GM12874 (cell line): Measurements from ENCODE around the gene TEX101.

Source experiments
- TF ChIP-seq, protein P1 (sequence below): IDR thresholded peaks from 2 replicates; pipeline ENCODE4 v1.5.1; 2011; ENCODE audit warnings: low read depth, mild to moderate bottlenecking, control low read depth, low read length, moderate library complexity; ENCODE audit not compliant: insufficient read depth

TEX101 gene, protein sequence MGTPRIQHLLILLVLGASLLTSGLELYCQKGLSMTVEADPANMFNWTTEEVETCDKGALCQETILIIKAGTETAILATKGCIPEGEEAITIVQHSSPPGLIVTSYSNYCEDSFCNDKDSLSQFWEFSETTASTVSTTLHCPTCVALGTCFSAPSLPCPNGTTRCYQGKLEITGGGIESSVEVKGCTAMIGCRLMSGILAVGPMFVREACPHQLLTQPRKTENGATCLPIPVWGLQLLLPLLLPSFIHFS

DNA sequence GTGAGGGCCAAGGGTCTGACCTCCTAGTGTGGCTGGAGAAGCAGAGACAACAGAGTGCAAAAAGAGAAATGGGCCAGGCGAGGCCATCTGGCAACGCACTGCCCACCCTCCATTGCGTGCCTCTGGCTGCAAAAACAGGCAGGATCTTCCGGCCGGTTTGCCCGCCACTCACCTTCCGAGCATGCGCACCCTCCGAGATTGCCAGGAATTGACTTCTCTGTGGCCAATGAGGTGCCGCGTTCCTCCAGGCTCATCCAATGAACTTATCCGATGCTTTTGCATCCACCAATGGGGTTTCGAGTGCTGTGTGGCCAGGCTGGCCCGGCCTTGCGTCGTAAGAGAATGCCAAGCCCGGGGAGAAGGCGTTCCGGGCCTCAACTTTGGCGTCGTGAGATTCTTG is at the start of gene TEX101:
TEX101 (plus strand) TSS at position 337 of the 400 bp plus-strand sequence. CDS start 1,030 bp downstream, outside the sequence.
- TF ChIP-seq, protein P1, sequence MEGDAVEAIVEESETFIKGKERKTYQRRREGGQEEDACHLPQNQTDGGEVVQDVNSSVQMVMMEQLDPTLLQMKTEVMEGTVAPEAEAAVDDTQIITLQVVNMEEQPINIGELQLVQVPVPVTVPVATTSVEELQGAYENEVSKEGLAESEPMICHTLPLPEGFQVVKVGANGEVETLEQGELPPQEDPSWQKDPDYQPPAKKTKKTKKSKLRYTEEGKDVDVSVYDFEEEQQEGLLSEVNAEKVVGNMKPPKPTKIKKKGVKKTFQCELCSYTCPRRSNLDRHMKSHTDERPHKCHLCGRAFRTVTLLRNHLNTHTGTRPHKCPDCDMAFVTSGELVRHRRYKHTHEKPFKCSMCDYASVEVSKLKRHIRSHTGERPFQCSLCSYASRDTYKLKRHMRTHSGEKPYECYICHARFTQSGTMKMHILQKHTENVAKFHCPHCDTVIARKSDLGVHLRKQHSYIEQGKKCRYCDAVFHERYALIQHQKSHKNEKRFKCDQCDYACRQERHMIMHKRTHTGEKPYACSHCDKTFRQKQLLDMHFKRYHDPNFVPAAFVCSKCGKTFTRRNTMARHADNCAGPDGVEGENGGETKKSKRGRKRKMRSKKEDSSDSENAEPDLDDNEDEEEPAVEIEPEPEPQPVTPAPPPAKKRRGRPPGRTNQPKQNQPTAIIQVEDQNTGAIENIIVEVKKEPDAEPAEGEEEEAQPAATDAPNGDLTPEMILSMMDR, result no peak

DNA sequence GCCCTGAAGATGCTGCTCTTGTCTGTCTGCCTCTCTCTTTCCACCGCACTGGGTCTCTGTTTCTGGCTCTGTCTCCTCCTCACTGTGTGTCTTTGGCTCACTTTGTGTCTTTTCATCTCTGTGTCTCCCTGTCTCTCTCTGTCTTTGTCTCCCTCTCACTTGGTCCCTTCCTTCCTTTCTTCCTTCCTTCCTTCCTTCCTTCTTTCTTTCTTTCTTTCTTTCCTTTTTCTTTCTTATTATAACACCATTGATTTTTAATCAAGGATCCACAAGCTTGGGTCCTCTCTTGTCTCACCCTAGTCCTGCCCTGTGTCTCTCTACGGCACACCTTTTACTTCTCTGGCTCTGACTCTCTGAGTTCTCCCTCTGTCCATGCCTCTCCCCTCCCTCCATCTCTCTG is 46.9 kb upstream of the TEX101 start:
- TF ChIP-seq, protein P1, result no peak

DNA sequence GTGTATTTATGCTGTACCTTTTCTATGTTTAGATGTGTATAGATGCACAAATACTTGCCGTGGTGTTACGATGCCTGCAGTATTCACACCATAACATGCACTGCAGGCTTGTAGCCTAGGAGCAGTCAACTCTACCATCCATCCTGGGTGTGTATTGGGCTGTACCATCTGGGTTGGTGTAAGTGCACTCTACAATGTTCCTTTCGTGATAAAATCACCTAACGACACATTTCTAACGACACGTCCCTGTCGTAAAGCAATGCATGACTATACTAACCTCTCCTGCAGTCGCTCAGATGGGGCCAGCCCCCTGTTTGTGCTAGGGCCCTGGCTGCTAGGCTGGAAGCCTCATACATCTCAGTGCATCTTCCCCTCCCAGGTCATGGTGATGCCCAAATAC is 42.8 kb upstream of the TEX101 start:
- TF ChIP-seq, protein P1, result no peak

DNA sequence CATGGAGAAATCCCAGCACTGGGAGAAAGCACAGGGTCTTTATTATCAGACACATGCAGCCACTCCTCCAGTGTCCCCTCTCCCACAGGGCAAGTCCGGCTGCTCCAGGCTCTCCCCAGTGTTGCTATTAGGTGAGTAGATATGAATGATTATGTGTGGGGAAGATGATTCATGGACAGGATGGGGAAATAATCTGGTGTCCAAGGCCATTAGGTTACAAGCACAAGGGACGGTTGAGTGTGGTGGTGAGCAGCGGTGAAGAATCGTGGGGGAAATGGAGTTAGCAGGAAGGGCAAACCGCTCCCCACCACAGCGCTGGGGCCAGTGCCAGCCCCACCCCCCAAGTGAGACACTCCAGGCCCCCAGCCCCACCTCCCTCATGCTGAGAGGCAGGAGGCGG is 42.2 kb upstream of the TEX101 start:
- TF ChIP-seq, protein P1, result no peak

DNA sequence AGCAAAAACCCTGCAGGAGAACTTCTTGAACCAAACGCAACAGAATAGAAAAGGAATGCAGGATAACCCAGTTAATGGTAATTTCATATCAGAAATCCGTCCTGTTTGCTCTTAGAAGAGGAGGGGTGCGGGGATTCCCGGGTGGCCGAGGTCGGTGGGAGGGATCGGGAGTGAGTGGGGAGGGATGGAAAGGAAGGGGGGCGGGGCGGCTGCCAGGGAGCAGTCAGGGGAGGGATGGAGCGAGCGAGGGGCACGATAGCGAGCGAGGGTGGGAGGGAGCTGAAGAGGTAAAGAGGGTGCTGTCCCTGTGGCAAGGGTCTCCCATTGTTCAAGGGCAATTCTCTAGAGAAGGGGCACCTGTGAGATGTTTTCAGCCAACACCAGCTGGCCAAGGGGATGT is 34.7 kb upstream of the TEX101 start:
- TF ChIP-seq, protein P1, result no peak

DNA sequence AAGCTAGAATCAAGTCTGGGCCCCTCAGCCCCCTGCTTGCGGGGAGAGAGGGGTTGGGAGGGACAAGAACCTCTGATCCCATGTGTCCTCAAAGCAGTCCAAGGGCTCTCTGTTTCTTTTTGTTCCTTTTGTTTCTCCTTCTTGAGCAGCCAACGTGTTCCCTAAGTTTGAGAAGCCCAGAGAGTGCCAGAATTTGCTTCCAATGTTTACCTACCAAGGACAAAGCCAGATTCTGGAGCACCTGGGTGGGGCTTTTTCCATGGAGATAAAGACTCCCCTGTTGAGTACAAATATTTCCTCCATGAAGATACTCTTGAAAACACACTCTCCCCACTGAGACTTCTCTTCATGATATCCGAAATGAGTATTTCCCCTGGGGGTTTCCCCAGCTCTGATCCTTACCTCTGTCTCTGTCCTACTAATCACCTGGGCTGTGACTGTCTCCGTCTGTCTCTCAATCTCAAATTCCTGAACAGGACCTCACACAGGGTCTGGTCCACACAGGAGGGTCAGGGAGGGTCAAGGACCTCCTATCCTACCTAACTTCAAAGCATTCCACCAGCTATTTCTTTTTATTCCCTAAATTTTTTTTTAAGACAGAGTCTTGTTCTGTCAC is 33.8 kb upstream of the TEX101 start:
- TF ChIP-seq, protein P1, result no peak

DNA sequence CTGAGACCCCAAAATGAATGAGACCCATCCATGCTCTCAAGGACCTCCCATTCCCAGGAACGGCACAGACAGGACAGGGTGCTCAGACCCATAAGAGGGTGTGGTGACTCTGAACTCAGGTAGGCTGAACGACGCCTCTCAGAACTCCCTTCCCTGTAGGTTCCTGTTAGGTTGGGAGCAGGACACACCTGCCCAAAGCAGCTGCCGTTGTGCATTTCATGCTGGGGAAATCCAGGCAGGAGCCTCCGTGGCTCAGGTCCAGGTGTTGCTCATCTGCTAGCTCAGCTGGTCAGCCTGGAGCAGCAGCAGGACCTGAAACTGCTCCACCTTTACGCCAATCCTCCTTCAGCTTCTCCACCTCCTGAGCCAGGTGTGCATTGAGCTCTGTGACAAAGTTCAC is 19.1 kb upstream of the TEX101 start:
- TF ChIP-seq, protein P1, result no peak
